Omental fat pad (tissue), 4 donors: ENCODE results near the gene SND1. TPM values are rescaled to one million over a fixed set of nuclear protein-coding genes. Genes with fewer than 3 reads are reported as not detected.

ENCODE experiments used
- ATAC-seq: fragments of 150-250 bp; one replicate; pipeline ENCODE4 v1.9.1; 2016; ENCODE audit warnings: mild to moderate bottlenecking, moderate library complexity; ENCODE audit not compliant: low FRiP score
- DNase-seq: peaks from one replicate; pipeline ENCODE4 v3.0.0-alpha.2; 2019; ENCODE audit warnings: low spot score
- total RNA-seq, 4 donors: library from RNA; depleted of rRNA; stranded (reverse); fragments of >200 nt; gene quantifications; one replicate each; pipeline ENCODE4 v1.1.0, GENCODE V29; 2016
- TF ChIP-seq, protein P1 (sequence below), 3 donors: fragments of 450-650 bp; IDR thresholded peaks; one replicate each; pipeline ENCODE4 v1.5.1; 2016 to 2017; ENCODE audit warnings: antibody characterized with exemption in 3 of 3, mild to moderate bottlenecking in 3 of 3, moderate library complexity in 2 of 3

Gene SND1
- total RNA-seq, 4 donors from 2014 or later: 90.8 to 140 (median 125) TPM

GRCh38 chr7:127974446-127975035 is 322.5 kb downstream of the SND1 start:
- ATAC-seq: no peak
- TF ChIP-seq, protein P1, sequence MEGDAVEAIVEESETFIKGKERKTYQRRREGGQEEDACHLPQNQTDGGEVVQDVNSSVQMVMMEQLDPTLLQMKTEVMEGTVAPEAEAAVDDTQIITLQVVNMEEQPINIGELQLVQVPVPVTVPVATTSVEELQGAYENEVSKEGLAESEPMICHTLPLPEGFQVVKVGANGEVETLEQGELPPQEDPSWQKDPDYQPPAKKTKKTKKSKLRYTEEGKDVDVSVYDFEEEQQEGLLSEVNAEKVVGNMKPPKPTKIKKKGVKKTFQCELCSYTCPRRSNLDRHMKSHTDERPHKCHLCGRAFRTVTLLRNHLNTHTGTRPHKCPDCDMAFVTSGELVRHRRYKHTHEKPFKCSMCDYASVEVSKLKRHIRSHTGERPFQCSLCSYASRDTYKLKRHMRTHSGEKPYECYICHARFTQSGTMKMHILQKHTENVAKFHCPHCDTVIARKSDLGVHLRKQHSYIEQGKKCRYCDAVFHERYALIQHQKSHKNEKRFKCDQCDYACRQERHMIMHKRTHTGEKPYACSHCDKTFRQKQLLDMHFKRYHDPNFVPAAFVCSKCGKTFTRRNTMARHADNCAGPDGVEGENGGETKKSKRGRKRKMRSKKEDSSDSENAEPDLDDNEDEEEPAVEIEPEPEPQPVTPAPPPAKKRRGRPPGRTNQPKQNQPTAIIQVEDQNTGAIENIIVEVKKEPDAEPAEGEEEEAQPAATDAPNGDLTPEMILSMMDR (IDR thresholded peaks at IDR 0.05): no peak
- no peak for DNase-seq

DNA sequence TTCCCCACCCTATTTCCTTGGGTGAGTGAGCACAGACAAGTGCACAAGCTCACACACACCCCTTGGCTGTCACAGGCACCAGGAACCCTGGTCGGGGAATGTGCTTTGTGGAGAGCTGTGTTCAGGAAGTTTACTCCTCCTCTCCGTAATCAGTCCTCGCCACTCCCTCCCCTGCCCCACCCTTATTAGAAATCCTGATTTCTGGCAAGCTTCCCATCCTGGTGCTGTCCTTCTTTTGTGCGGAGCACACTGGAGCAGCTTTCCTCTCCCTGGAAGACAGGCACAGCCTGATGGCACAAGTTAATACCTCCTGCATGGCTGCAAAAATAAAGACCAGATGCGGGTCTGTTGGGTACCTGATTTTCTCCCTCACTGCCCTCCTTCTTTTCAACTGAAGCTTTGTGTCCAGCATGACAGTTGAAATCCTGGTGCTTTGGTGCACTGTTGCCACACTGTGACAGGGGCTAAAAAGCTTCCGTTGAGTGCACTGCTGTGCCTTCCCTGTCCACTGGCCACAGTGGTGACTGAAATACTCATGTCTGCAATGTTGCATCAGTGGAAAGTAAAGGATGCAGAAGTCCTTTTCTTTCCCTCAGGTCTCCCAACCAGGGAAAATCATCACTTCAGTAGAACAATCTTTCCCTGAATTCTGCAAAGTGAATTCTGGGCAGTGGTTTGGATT is 324.2 kb downstream of the SND1 start:
- no peak for ATAC-seq
- DNase-seq: no peak
- TF ChIP-seq, protein P1 (IDR thresholded peaks at IDR 0.05): no peak

- TF ChIP-seq, protein P1 (IDR thresholded peaks at IDR 0.05): no peak
- DNase-seq (no peak), ATAC-seq (no peak)
Observed at GRCh38 chr7:127976738-127977120, 324.7 kb downstream of the SND1 start.

DNA sequence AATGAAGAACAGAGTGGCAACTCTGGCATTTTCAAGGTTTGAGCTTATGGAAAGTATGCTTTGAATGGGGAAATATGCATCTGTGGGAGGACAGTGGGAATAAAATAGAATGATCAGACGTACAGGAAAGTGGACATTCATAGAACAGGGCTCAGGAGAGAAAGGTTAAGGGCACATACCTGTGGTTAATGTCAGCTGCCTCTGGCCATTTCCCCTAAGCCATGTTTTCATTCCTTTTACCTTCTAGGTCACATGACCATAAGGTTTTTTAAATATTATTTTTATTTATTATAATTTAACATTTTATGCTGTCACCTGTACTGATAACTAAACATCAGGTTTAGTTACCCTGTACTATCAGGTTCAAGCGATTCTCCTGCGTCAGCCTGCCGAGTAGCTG is 326.4 kb downstream of the SND1 start:
- ATAC-seq (no peak), DNase-seq (no peak)
- TF ChIP-seq, protein P1 (IDR thresholded peaks at IDR 0.05): no peak

DNA sequence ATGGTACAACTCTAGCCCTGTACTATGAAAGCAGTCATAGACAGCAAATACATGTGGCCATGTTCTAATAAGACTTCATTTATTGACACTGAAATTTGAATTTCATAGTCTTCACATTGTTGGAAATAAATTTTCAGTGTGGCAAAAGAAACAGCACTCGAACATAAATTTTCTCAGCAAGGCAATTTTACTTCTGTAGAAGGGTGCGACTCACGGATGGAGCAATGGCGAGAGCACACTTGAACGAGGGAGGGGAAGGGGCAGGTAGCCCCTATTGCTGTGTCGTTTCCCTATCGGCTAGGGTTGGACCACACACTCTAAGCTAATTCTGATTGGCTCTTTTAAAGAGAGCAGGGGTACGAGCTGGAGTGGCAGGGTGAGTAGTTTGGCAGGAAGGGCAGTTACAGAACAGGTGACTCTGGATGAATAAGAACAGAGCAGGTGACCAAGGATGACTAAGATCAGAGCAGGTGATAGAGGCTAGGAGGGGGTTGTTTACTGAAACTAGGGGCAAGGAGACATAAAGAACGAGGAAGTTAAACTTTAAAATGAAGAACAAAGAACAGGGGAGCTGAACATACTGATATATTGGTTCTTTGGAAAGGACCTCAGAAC is 327.2 kb downstream of the SND1 start:
- TF ChIP-seq, protein P1 (IDR thresholded peaks at IDR 0.05): no peak
- no peak for DNase-seq
- no peak for ATAC-seq

- no peak for DNase-seq
- TF ChIP-seq, protein P1 (IDR thresholded peaks at IDR 0.05): no peak
- ATAC-seq: no peak
Observed at GRCh38 chr7:127979728-127980126, 327.7 kb downstream of the SND1 start.

- ATAC-seq (no peak), DNase-seq (no peak)
- TF ChIP-seq, protein P1 (IDR thresholded peaks at IDR 0.05): no peak
Observed at GRCh38 chr7:127980901-127981300, 328.9 kb downstream of the SND1 start.
